ENCODE results near the gene METTL17.

Gene METTL17

GRCh38 chr14:20988717-20989470, 886 bp upstream of the METTL17 start:
- Histone ChIP-seq H3K27me3 (replicated peaks) (no peaks in the 10 kb centered on the region), H3K36me3 (replicated peaks) (peaks cover 10% of the 10 kb centered on the region), H3K4me3 (ENCODE audit: low read depth, low read length) (peak overlapping the region; percentile 32), H3K27ac (peak overlapping the region; percentile 80)
- no peak for TF ChIP-seq CTCF (IDR thresholded peaks at IDR 0.05; ENCODE audit: low read depth, low read length, missing control alignments)
- in situ Hi-C loops (cut with HindIII; ENCODE audit: low pct_ligation_motif_present, low sequenced_read_pairs): no loop called here
- DNase-seq: peak; percentile 43

GRCh38 chr14:20989471-20989786, 351 bp upstream of the METTL17 start:
- Histone ChIP-seq H3K27ac (peak overlapping the region; percentile 80), H3K4me3 (ENCODE audit: low read depth, low read length) (peak overlapping the region; percentile 32), H3K36me3 (replicated peaks) (peaks cover 15% of the 10 kb centered on the region), H3K27me3 (replicated peaks) (no peaks in the 10 kb centered on the region)
- in situ Hi-C loops (cut with HindIII; ENCODE audit: low pct_ligation_motif_present, low sequenced_read_pairs): no loop called here
- TF ChIP-seq CTCF (IDR thresholded peaks at IDR 0.05; ENCODE audit: low read depth, low read length, missing control alignments): no peak
- DNase-seq: no peak

- in situ Hi-C loops (cut with HindIII; ENCODE audit: low pct_ligation_motif_present, low sequenced_read_pairs): no loop called here
These were observed 6.7 kb downstream of the METTL17 start for GRCh38 chr14:20996521-20996920.

GRCh38 chr14:20997115-20997514, 7.3 kb downstream of the METTL17 start:
- Histone ChIP-seq H3K36me3 (replicated peaks) (peaks cover 32% of the 10 kb centered on the region), H3K27ac (no peak overlapping the region), H3K4me3 (ENCODE audit: low read depth, low read length) (no peak overlapping the region), H3K27me3 (replicated peaks) (no peaks in the 10 kb centered on the region)
- no peak for TF ChIP-seq CTCF (IDR thresholded peaks at IDR 0.05; ENCODE audit: low read depth, low read length, missing control alignments)
- in situ Hi-C loops (cut with HindIII; ENCODE audit: low pct_ligation_motif_present, low sequenced_read_pairs): no loop called here
- no peak for DNase-seq

More at GRCh38 chr14:20996521-20996920, 6.7 kb downstream of the METTL17 start:
- Histone ChIP-seq H3K27me3 (replicated peaks) (no peaks in the 10 kb centered on the region), H3K27ac (no peak overlapping the region), H3K36me3 (replicated peaks) (peaks cover 32% of the 10 kb centered on the region), H3K4me3 (ENCODE audit: low read depth, low read length) (no peak overlapping the region)
- no peak for DNase-seq
- no peak for TF ChIP-seq CTCF (IDR thresholded peaks at IDR 0.05; ENCODE audit: low read depth, low read length, missing control alignments)

GRCh38 chr14:20997564-20997963, 7.8 kb downstream of the METTL17 start:
- TF ChIP-seq CTCF (IDR thresholded peaks at IDR 0.05; ENCODE audit: low read depth, low read length, missing control alignments): no peak
- in situ Hi-C loops (cut with HindIII; ENCODE audit: low pct_ligation_motif_present, low sequenced_read_pairs): no loop called here
- Histone ChIP-seq H3K4me3 (ENCODE audit: low read depth, low read length) (no peak overlapping the region), H3K27me3 (replicated peaks) (no peaks in the 10 kb centered on the region), H3K36me3 (replicated peaks) (peaks cover 32% of the 10 kb centered on the region), H3K27ac (no peak overlapping the region)
- no peak for DNase-seq

- H3K36me3 ChIP-seq (replicated peaks): peaks cover 27% of the 10 kb centered on the region
- TF ChIP-seq CTCF (IDR thresholded peaks at IDR 0.05; ENCODE audit: low read depth, low read length, missing control alignments): no peak
- no peaks in the 10 kb centered on the region for H3K27me3 ChIP-seq (replicated peaks)
- no peak overlapping the region for H3K27ac ChIP-seq
- in situ Hi-C loops (cut with HindIII; ENCODE audit: low pct_ligation_motif_present, low sequenced_read_pairs): no loop called here
- H3K4me3 ChIP-seq (ENCODE audit: low read depth, low read length): no peak overlapping the region
- no peak for DNase-seq
These were observed 8.4 kb downstream of the METTL17 start for GRCh38 chr14:20998139-20998538.

All from brain microvascular endothelial cell (primary cell).